Spleen (tissue), 11 donors: ENCODE measurements around the gene ZNF503. TPM values are rescaled to one million over a fixed set of nuclear protein-coding genes. Genes with fewer than 3 reads are reported as not detected.

ENCODE experiments used
- DNase-seq: peaks from one replicate; pipeline ENCODE4 v3.0.0-alpha.2; 2020
- H3K27ac ChIP-seq, 8 donors: fragments of 200-600 bp; sonication (generic) in 7 of 8; 1 replicate in 4 of 8; 2 replicates in 4 of 8; pipeline versions ENCODE4 v1.5.0 to v1.8.0; 2016 to 2021; ENCODE audit warnings: inconsistent platforms in 4 of 8, mild to moderate bottlenecking in 4 of 8, moderate library complexity in 1 of 8
- H3K27me3 ChIP-seq, 7 donors: fragments of 200-600 bp; sonication (generic) in 6 of 7; replicated peaks in 1 of 7; 1 replicate in 4 of 7; 2 replicates in 3 of 7; pipeline versions ENCODE4 v1.5.0 to v1.8.0; 2016 to 2021; ENCODE audit warnings: inconsistent platforms in 3 of 7, mild to moderate bottlenecking in 1 of 7
- H3K36me3 ChIP-seq, 6 donors: fragments of 200-600 bp; sonication (generic) in 5 of 6; 1 replicate in 4 of 6; 2 replicates in 2 of 6; pipeline versions ENCODE4 v1.5.0 to v1.8.0; 2016 to 2021; ENCODE audit warnings: inconsistent platforms in 2 of 6
- H3K4me1 ChIP-seq, 6 donors: fragments of 200-600 bp; sonication (generic) in 5 of 6; 1 replicate in 3 of 6; 2 replicates in 3 of 6; pipeline versions ENCODE4 v1.5.0 to v1.8.0; 2016 to 2021; ENCODE audit warnings: inconsistent platforms in 3 of 6
- H3K4me3 ChIP-seq, 8 donors: fragments of 200-600 bp; sonication (generic) in 7 of 8; 1 replicate in 4 of 8; 2 replicates in 4 of 8; pipeline versions ENCODE4 v1.5.0 to v1.8.0; 2016 to 2021; ENCODE audit warnings: inconsistent platforms in 4 of 8, mild to moderate bottlenecking in 4 of 8, moderate library complexity in 2 of 8
- H3K9me3 ChIP-seq, 8 donors: fragments of 200-600 bp; sonication (generic) in 7 of 8; 1 replicate in 4 of 8; 2 replicates in 4 of 8; pipeline versions ENCODE4 v1.5.0 to v1.8.0; 2016 to 2021; ENCODE audit warnings: inconsistent platforms in 4 of 8
- POLR2A ChIP-seq, 3 donors: fragments of 450-650 bp; IDR thresholded peaks; one replicate each; pipeline ENCODE4 v1.5.1; 2017; ENCODE audit warnings: antibody characterized with exemption in 3 of 3, mild to moderate bottlenecking in 1 of 3
- POLR2AphosphoS5 ChIP-seq, 3 donors: sonication (generic); formaldehyde crosslinking; IDR thresholded peaks; one replicate each; pipeline ENCODE4 v1.5.1; 2017; ENCODE audit warnings: antibody characterized with exemption in 3 of 3
- WGBS, 5 donors: extraction: QIAGEN DNeasy Blood & Tissue Kit in 3 of 5; methylation state at CpG; one replicate each; pipeline versions ENCODE4 v1.1.5 to v1.1.7; 2013 to 2018; 5-methylcytosine and 5-hydroxymethylcytosine counted together
- intact Hi-C: fragments of 100-400 bp; cut with DNase I; formaldehyde crosslinking; loops from one replicate; pipeline ENCODE4 v1.15.0; 2023; ENCODE audit warnings: low total_unique reads
- polyA plus RNA-seq, 3 donors: library from polyadenylated mRNA; stranded (reverse); fragments of 200-250 nt; gene quantifications; one replicate each; pipeline ENCODE4 v1.2.1, GENCODE V29; 2013
- total RNA-seq, 7 donors: library from RNA; depleted of rRNA in 3 of 7; stranded (reverse); fragments of >200 nt in 3 of 7; fragmentation: NEBNext Ultra II Directional in 4 of 7; extraction: Animal tissue kit (Norgen Biotek cat#: 25700) in 4 of 7; gene quantifications; one replicate each; pipeline versions ENCODE4 v1.1.0 to v1.2.1, GENCODE V29; 2016 to 2021
- TF ChIP-seq, protein P1 (sequence below), 11 experiments: fragments of 200-600 bp in 7 of 11; fragments of 450-650 bp in 4 of 11; sonication (generic) in 4 of 11; IDR thresholded peaks in 8 of 11; conservative IDR thresholded peaks in 3 of 11; 1 replicate in 7 of 11; 2 replicates in 4 of 11; pipeline versions ENCODE4 v1.4.0 to v1.8.0; 2016 to 2021; ENCODE audit warnings: antibody characterized with exemption in 11 of 11, inconsistent platforms in 4 of 11, mild to moderate bottlenecking in 1 of 11
- donor health status: healthy with polysubstance abuse.
- donor health status: DM: no; HTN: no; CAD: no; lungs with moderate emphysema.
- donor health status: DM: no; HTN: no; CAD: no.
- donor health status: Bipolar disorder and iron deficiency.
- donor health status: healthy.
- donor health status: DM: no; HTN: no; CAD: no.
- donor health status: DM: yes; HTN: yes; CAD: no.

The ZNF503 gene
- total and polyA plus RNA-seq, 10 donors = 3.2 to 25.6 (median 9.3) TPM

DNA sequence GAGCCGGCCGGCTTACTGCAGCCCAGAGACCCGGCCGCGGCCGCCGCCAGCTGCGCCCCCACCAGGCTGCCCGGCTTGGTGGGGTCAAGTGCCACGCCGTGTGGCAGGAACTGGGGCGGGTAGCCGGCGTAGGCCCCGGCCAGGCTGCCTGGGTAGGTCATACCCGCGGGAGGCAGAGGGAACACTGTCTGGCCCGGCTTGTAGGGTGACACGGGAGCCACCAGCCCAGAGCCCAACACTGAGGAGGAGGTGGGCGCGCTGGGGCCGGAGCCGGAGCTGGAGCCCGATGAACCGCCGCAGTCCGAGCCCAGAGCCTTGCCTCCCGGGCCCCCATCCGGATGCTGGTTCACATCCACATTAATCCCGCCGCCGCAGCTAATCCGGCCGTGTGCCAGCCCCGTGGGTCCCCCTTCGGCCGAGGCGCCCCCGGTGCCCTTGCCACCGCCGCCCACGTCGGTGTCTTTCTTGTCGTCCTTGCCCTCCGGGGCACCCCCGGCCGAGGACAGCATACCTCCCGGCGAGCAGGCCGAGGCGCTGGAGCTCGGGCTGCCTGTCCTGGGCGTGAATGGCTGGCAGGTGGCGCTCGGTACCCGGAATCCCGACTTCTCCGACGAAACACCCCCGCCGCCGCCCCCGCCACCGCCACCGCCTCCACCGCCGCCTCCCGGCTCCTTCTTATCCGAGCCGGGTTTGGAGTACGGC, 2.0 kb downstream of the ZNF503 start:
- Histone ChIP-seq H3K27me3 (peaks cover 0 to 100% (median 73%) of the 10 kb centered on the region in 7 donors), H3K27ac (peak overlapping the region; percentile 77 to 95 (median 90)), H3K4me3 (peak overlapping the region; percentile 42 to 90 (median 77)), H3K9me3 (no peaks in the 10 kb centered on the region), H3K36me3 (peaks cover 0 to 13% (median 0%) of the 10 kb centered on the region in 6 donors), H3K4me1 (peaks cover 0 to 100% (median 81%) of the 10 kb centered on the region in 6 donors)
- 8 to 27% (median 24%) methylated on average over 21 to 71 of the region's 71 CpGs for WGBS, 5 donors
- TF ChIP-seq POLR2AphosphoS5 (IDR thresholded peaks at IDR 0.05) (peak in 2 of 3 donors; percentile 55 to 71), POLR2A (IDR thresholded peaks at IDR 0.05) (no peak)
- TF ChIP-seq, protein P1, sequence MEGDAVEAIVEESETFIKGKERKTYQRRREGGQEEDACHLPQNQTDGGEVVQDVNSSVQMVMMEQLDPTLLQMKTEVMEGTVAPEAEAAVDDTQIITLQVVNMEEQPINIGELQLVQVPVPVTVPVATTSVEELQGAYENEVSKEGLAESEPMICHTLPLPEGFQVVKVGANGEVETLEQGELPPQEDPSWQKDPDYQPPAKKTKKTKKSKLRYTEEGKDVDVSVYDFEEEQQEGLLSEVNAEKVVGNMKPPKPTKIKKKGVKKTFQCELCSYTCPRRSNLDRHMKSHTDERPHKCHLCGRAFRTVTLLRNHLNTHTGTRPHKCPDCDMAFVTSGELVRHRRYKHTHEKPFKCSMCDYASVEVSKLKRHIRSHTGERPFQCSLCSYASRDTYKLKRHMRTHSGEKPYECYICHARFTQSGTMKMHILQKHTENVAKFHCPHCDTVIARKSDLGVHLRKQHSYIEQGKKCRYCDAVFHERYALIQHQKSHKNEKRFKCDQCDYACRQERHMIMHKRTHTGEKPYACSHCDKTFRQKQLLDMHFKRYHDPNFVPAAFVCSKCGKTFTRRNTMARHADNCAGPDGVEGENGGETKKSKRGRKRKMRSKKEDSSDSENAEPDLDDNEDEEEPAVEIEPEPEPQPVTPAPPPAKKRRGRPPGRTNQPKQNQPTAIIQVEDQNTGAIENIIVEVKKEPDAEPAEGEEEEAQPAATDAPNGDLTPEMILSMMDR (IDR thresholded peaks at IDR 0.05 in 8 of 11, conservative IDR thresholded peaks at IDR 0.05 in 3 of 11) = peak in 10 of 11 experiments; percentile 30 to 82 (median 48)
- intact Hi-C loops = loop anchor here (5.0 to 10.0 kb wide), 4 partner anchors 107 to 1585 kb away; no protein-coding TSS in a partner anchor
- peak; percentile 91 for DNase-seq

DNA sequence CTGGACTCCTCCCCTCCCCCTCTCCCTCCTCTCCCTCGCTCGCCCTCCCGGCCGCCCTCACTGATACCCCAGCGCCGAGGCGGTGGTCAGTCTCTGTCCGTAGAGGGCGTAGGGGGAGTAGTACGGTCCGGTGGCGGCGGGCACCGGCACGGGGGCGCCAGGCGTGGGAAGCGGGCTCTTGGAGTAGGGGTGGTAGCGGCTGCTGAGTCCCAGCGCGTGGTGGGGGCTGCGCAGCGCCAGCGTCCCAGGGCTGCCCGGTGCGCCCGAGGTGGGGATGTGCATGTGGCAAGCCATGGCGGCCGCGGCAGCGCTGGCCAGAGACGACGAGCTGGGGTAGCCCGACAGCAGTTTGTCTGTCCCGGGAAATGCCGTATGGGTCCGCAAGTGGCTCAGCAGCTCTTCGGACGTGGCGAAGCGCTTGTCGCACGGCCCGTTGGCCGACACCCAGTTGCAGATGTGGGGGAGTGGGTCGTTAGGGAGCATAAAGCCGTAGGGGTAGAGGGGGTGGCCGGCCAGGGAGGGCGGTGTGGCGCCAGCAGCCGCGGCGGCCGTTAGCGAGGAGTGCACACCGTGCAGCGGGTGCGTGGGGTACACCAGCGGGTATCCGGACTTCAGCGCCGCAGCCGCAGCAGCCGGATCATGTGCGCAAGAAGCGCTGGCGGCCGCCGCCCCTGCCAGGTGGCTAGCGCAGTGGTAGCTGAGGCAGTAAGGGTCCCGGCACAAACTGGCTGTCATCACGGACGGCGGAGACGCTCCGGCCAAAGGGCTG, 2.7 kb downstream of the ZNF503 start:
- H3K36me3 ChIP-seq = peaks cover 0 to 13% (median 0%) of the 10 kb centered on the region in 6 donors
- no peak for DNase-seq
- H3K4me1 ChIP-seq = peaks cover 0 to 94% (median 76%) of the 10 kb centered on the region in 6 donors
- no peaks in the 10 kb centered on the region for H3K9me3 ChIP-seq
- peak overlapping the region; percentile 42 to 90 (median 77) for H3K4me3 ChIP-seq
- peak overlapping the region; percentile 77 to 95 (median 90) for H3K27ac ChIP-seq
- TF ChIP-seq POLR2A (IDR thresholded peaks at IDR 0.05) = no peak
- TF ChIP-seq, protein P1 (IDR thresholded peaks at IDR 0.05 in 8 of 11, conservative IDR thresholded peaks at IDR 0.05 in 3 of 11) = no peak
- TF ChIP-seq POLR2AphosphoS5 (IDR thresholded peaks at IDR 0.05) = peak in 2 of 3 donors; percentile 68 to 71
- peaks cover 0 to 100% (median 66%) of the 10 kb centered on the region in 7 donors for H3K27me3 ChIP-seq
- 57 to 91% (median 76%) methylated on average over 65 to 76 of the region's 76 CpGs for WGBS, 5 donors
- intact Hi-C loops = loop anchor here (5.0 kb wide), 1 partner anchor 107 kb away; no protein-coding TSS in a partner anchor

DNA sequence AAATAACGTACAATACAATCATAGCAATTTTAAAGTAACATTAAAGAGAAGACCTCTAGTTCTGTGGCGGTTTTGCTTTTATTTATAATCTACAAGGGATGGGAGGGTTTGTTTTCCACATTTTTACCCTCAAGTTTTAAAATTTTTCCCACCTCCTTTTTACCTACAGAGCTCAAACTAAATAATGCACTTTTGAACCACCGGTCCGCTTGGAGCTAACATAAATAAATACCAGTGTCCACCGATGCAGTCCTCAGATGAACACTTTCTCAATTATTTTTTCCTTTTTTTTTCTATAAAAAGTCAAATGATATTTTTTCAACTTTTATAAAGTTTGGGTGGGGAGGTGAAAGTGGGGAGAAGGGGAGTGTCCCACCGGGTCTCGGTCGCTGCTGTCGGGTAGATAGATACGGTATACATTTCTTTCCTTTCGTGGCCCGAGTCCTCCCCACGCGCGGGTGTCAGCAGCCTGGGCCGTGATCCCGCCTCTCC, 3.3 kb downstream of the ZNF503 start:
- intact Hi-C loops = loop anchor here (5.0 kb wide), 1 partner anchor 106 kb away; no protein-coding TSS in a partner anchor

More for the DNA sequence above, 3.3 kb downstream of the ZNF503 start:
- 57 to 79% (median 69%) methylated on average over 17 of the region's 17 CpGs for WGBS, 5 donors
- Histone ChIP-seq H3K36me3 (peaks cover 0 to 13% (median 0%) of the 10 kb centered on the region in 6 donors), H3K4me1 (peaks cover 0 to 88% (median 69%) of the 10 kb centered on the region in 6 donors), H3K27ac (peak overlapping the region; percentile 77 to 95 (median 90)), H3K27me3 (peaks cover 0 to 100% (median 61%) of the 10 kb centered on the region in 7 donors), H3K4me3 (peak overlapping the region in 7 of 8 donors; percentile 70 to 90 (median 83)), H3K9me3 (no peaks in the 10 kb centered on the region)
- TF ChIP-seq POLR2A (IDR thresholded peaks at IDR 0.05) (no peak), POLR2AphosphoS5 (IDR thresholded peaks at IDR 0.05) (no peak)
- TF ChIP-seq, protein P1 (IDR thresholded peaks at IDR 0.05 in 8 of 11, conservative IDR thresholded peaks at IDR 0.05 in 3 of 11) = no peak
- no peak for DNase-seq
